Neural cell (in vitro differentiated cells): Measurements from ENCODE around the gene TMEM139. TPM values are rescaled to one million over a fixed set of nuclear protein-coding genes. Genes with fewer than 3 reads are reported as not detected.

Experiments
- H2AFZ ChIP-seq: fragments of 200-600, 300-800 bp; sonication (generic), shearing (Covaris generic); 2 replicates; pipeline ENCODE4 v1.6.0; 2014; ENCODE audit warnings: low read depth, mild to moderate bottlenecking, antibody characterized with exemption, low read length, moderate library complexity
- H3F3A ChIP-seq: fragments of 200-600 bp; shearing (Covaris generic); 2 replicates; pipeline ENCODE4 v1.6.1; 2016; ENCODE audit warnings: mild to moderate bottlenecking, moderate library complexity, mixed read lengths, antibody characterized with exemption, low read length; ENCODE audit not compliant: insufficient read depth, poor library complexity, severe bottlenecking
- H3K27ac ChIP-seq: fragments of 200-600, 300-800 bp; sonication (generic), shearing (Covaris generic); 2 replicates; pipeline ENCODE4 v1.5.1; 2014; ENCODE audit warnings: mild to moderate bottlenecking, low read length, moderate library complexity
- H3K27me3 ChIP-seq: fragments of 300-800, 200-600 bp; sonication (generic), shearing (Covaris generic); 2 replicates; pipeline ENCODE4 v1.6.0; 2014; ENCODE audit warnings: mild to moderate bottlenecking, low read depth, low read length, moderate library complexity; ENCODE audit not compliant: insufficient read depth
- H3K36me3 ChIP-seq: fragments of 300-800, 200-600 bp; sonication (generic), shearing (Covaris generic); 2 replicates; pipeline ENCODE4 v1.5.1; 2014; ENCODE audit warnings: mild to moderate bottlenecking, antibody characterized with exemption, low read length, moderate library complexity; ENCODE audit not compliant: insufficient read depth
- H3K4me2 ChIP-seq: fragments of 300-800, 200-600 bp; sonication (generic), shearing (Covaris generic); 2 replicates; pipeline ENCODE4 v1.6.0; 2014; ENCODE audit warnings: mild to moderate bottlenecking, low read length
- H3K4me3 ChIP-seq: fragments of 300-800, 200-600 bp; sonication (generic), shearing (Covaris generic); 2 replicates; pipeline ENCODE4 v1.5.1; 2014; ENCODE audit warnings: mild to moderate bottlenecking, low read length, moderate library complexity
- H3K79me2 ChIP-seq: fragments of 200-600 bp; shearing (Covaris generic); replicated peaks from 2 replicates; pipeline ENCODE4 v1.6.0; 2014; ENCODE audit warnings: mild to moderate bottlenecking, low read length, moderate library complexity; ENCODE audit not compliant: insufficient read depth
- H3K9ac ChIP-seq: fragments of 300-800, 200-600 bp; sonication (generic), shearing (Covaris generic); 2 replicates; pipeline ENCODE4 v1.6.1; 2016; ENCODE audit warnings: mild to moderate bottlenecking, low read length, mixed read lengths
- H3K9me2 ChIP-seq: fragments of 200-600 bp; shearing (Covaris generic); 2 replicates; pipeline ENCODE4 v1.6.1; 2016; ENCODE audit warnings: mild to moderate bottlenecking, low read length, mixed read lengths; ENCODE audit not compliant: insufficient read depth
- H3K9me3 ChIP-seq: fragments of 200-600, 300-800 bp; sonication (generic), shearing (Covaris generic); 2 replicates; pipeline ENCODE4 v1.6.1; 2016; ENCODE audit warnings: mild to moderate bottlenecking, mixed run types, low read length, moderate library complexity, mixed read lengths
- H4K20me1 ChIP-seq: fragments of 200-600 bp; shearing (Covaris generic); 2 replicates; pipeline ENCODE4 v1.6.1; 2016; ENCODE audit warnings: mild to moderate bottlenecking, mixed run types; ENCODE audit not compliant: insufficient read depth
- EP300 ChIP-seq: fragments of 450-650 bp; conservative IDR thresholded peaks from 2 replicates; pipeline ENCODE4 v1.6.1; 2014; ENCODE audit warnings: antibody characterized with exemption, mild to moderate bottlenecking, moderate library complexity; ENCODE audit not compliant: poor library complexity, severe bottlenecking
- EZH2 ChIP-seq: fragments of 200-600, 300-800 bp; shearing (Covaris generic), sonication (generic); IDR thresholded peaks from 2 replicates; pipeline ENCODE4 v1.6.1; 2014; ENCODE audit warnings: antibody characterized with exemption, low read length, borderline replicate concordance, mild to moderate bottlenecking; ENCODE audit not compliant: insufficient read depth, poor library complexity, severe bottlenecking
- MXI1 ChIP-seq: fragments of 450-650 bp; conservative IDR thresholded peaks from 2 replicates; pipeline ENCODE4 v1.6.1; 2014; ENCODE audit warnings: antibody characterized with exemption, mild to moderate bottlenecking; ENCODE audit not compliant: poor library complexity, severe bottlenecking
- POLR2AphosphoS5 ChIP-seq: IDR thresholded peaks from 2 replicates; pipeline ENCODE4 v1.6.1; 2012
- RAD21 ChIP-seq: fragments of 450-650 bp; conservative IDR thresholded peaks from 2 replicates; pipeline ENCODE4 v1.6.1; 2014; ENCODE audit warnings: antibody characterized with exemption, mild to moderate bottlenecking, moderate library complexity
- TAF1 ChIP-seq: IDR thresholded peaks from 2 replicates; pipeline ENCODE4 v1.6.1; 2012; ENCODE audit warnings: low read depth
- polyA plus RNA-seq: library from polyadenylated mRNA; depleted of rRNA; stranded (reverse); fragments of >200 nt; gene quantifications from 2 replicates; pipeline ENCODE4 v1.2.3, GENCODE V29; 2014
- TF ChIP-seq, protein P1 (sequence below): IDR thresholded peaks from 2 replicates; pipeline ENCODE4 v1.6.1; 2012; ENCODE audit warnings: borderline replicate concordance
- TF ChIP-seq, protein P2 (sequence below): fragments of 450-650 bp; IDR thresholded peaks from 2 replicates; pipeline ENCODE4 v1.5.1; 2014; ENCODE audit warnings: antibody characterized with exemption, mild to moderate bottlenecking, moderate library complexity; ENCODE audit not compliant: poor library complexity, severe bottlenecking

Gene TMEM139
- polyA plus RNA-seq, 1 donor from 2014 or later: not detected

DNA sequence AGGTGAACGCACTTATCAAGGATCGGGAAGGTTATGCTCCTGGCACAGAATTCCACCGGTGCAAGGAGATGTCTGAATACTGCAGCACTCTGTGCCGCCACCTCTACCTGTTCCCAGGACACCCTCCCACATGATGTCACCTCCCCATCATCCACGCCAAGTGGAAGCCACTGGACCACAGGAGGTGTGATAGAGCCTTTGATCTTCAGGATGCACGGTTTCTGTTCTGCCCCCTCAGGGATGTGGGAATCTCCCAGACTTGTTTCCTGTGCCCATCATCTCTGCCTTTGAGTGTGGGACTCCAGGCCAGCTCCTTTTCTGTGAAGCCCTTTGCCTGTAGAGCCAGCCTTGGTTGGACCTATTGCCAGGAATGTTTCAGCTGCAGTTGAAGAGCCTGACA, 20.2 kb downstream of the TMEM139 start:
- Histone ChIP-seq H2AFZ (no peak overlapping the region), H4K20me1 (no peaks in the 10 kb centered on the region), H3K9me2 (no peaks in the 10 kb centered on the region), H3K4me3 (no peak overlapping the region), H3K27ac (no peak overlapping the region), H3K27me3 (no peaks in the 10 kb centered on the region), H3K4me2 (no peak overlapping the region), H3K9ac (no peak overlapping the region), H3F3A (no peaks in the 10 kb centered on the region), H3K9me3 (no peaks in the 10 kb centered on the region), H3K36me3 (peaks cover 37% of the 10 kb centered on the region), H3K79me2 (no peaks in the 10 kb centered on the region)
- TF ChIP-seq, protein P1, sequence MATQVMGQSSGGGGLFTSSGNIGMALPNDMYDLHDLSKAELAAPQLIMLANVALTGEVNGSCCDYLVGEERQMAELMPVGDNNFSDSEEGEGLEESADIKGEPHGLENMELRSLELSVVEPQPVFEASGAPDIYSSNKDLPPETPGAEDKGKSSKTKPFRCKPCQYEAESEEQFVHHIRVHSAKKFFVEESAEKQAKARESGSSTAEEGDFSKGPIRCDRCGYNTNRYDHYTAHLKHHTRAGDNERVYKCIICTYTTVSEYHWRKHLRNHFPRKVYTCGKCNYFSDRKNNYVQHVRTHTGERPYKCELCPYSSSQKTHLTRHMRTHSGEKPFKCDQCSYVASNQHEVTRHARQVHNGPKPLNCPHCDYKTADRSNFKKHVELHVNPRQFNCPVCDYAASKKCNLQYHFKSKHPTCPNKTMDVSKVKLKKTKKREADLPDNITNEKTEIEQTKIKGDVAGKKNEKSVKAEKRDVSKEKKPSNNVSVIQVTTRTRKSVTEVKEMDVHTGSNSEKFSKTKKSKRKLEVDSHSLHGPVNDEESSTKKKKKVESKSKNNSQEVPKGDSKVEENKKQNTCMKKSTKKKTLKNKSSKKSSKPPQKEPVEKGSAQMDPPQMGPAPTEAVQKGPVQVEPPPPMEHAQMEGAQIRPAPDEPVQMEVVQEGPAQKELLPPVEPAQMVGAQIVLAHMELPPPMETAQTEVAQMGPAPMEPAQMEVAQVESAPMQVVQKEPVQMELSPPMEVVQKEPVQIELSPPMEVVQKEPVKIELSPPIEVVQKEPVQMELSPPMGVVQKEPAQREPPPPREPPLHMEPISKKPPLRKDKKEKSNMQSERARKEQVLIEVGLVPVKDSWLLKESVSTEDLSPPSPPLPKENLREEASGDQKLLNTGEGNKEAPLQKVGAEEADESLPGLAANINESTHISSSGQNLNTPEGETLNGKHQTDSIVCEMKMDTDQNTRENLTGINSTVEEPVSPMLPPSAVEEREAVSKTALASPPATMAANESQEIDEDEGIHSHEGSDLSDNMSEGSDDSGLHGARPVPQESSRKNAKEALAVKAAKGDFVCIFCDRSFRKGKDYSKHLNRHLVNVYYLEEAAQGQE: no peak
- TF ChIP-seq, protein P2, sequence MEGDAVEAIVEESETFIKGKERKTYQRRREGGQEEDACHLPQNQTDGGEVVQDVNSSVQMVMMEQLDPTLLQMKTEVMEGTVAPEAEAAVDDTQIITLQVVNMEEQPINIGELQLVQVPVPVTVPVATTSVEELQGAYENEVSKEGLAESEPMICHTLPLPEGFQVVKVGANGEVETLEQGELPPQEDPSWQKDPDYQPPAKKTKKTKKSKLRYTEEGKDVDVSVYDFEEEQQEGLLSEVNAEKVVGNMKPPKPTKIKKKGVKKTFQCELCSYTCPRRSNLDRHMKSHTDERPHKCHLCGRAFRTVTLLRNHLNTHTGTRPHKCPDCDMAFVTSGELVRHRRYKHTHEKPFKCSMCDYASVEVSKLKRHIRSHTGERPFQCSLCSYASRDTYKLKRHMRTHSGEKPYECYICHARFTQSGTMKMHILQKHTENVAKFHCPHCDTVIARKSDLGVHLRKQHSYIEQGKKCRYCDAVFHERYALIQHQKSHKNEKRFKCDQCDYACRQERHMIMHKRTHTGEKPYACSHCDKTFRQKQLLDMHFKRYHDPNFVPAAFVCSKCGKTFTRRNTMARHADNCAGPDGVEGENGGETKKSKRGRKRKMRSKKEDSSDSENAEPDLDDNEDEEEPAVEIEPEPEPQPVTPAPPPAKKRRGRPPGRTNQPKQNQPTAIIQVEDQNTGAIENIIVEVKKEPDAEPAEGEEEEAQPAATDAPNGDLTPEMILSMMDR: no peak
- TF ChIP-seq TAF1: no peak
- no peak for TF ChIP-seq RAD21
- no peak for TF ChIP-seq MXI1
- TF ChIP-seq EP300: no peak
- no peak for TF ChIP-seq POLR2AphosphoS5
- no peak for TF ChIP-seq EZH2

DNA sequence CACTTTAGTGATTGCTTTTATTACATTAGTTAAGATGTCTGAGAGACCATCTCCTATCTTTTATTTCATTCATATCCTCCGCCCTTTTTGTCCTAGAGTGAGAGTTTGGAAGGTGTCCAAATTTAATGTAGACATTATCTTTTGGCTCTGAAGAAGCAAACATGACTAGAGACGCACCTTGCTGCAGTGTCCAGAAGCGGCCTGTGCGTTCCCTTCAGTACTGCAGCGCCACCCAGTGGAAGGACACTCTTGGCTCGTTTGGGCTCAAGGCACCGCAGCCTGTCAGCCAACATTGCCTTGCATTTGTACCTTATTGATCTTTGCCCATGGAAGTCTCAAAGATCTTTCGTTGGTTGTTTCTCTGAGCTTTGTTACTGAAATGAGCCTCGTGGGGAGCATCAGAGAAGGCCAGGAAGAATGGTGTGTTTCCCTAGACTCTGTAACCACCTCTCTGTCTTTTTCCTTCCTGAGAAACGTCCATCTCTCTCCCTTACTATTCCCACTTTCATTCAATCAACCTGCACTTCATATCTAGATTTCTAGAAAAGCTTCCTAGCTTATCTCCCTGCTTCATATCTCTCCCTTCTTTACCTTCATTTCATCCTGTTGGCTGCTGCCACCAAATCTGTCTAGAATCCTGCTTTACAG, 20.8 kb downstream of the TMEM139 start:
- no peak overlapping the region for H3K4me3 ChIP-seq
- H2AFZ ChIP-seq: no peak overlapping the region
- no peak overlapping the region for H3K4me2 ChIP-seq
- TF ChIP-seq MXI1 (no peak), RAD21 (peak; percentile 24)
- TF ChIP-seq, protein P2: peak; percentile 47
- peaks cover 35% of the 10 kb centered on the region for H3K36me3 ChIP-seq
- H4K20me1 ChIP-seq: no peaks in the 10 kb centered on the region
- no peaks in the 10 kb centered on the region for H3K9me2 ChIP-seq
- no peaks in the 10 kb centered on the region for H3K79me2 ChIP-seq
- no peak overlapping the region for H3K27ac ChIP-seq
- no peaks in the 10 kb centered on the region for H3K9me3 ChIP-seq
- no peak overlapping the region for H3K9ac ChIP-seq
- no peaks in the 10 kb centered on the region for H3F3A ChIP-seq
- H3K27me3 ChIP-seq: no peaks in the 10 kb centered on the region
